MCF 10A (cell line): ENCODE measurements around the gene LMLN. TPM values are rescaled to one million over a fixed set of nuclear protein-coding genes. Genes with fewer than 3 reads are reported as not detected.

Experiments used
- BruUV-seq: library from RNA; stranded (reverse); fragments of 400-500 nt; replicated peaks from 2 replicates; lab custom pipeline; 2021; lab: Mats Ljungman, UMichigan
- CTCF ChIA-PET: fragments of 300-600 bp; sonication (Branson Sonifier 250); formaldehyde crosslinking; extraction: SDS; loops from one replicate; lab custom pipeline; 2021; ENCODE audit warnings: antibody characterized with exemption, inconsistent platforms; lab: Yijun Ruan, JAX
- POLR2A ChIA-PET: fragments of 300-600, 350-650 bp; sonication (Branson Sonifier 250); formaldehyde crosslinking; extraction: SDS; loops from one replicate; lab custom pipeline; 2020; ENCODE audit warnings: antibody characterized with exemption, inconsistent platforms; lab: Yijun Ruan, JAX
- DNase-seq: peaks from one replicate; pipeline ENCODE4 v3.0.0-alpha.2; 2018; ENCODE audit not compliant: unreplicated experiment
- H3K27ac Mint-ChIP-seq: one replicate; pipeline ENCODE4 v1.8.0; 2022; ENCODE audit warnings: mild to moderate bottlenecking, low read depth, mixed read lengths; ENCODE audit not compliant: unreplicated experiment
- H3K27me3 Mint-ChIP-seq: one replicate; pipeline ENCODE4 v1.8.0; 2022; ENCODE audit warnings: mixed read lengths; ENCODE audit not compliant: insufficient read depth, unreplicated experiment
- H3K36me3 Mint-ChIP-seq: one replicate; pipeline ENCODE4 v1.8.0; 2022; ENCODE audit warnings: mild to moderate bottlenecking, moderate library complexity, mixed read lengths; ENCODE audit not compliant: insufficient read depth, unreplicated experiment
- H3K4me1 Mint-ChIP-seq: one replicate; pipeline ENCODE4 v1.8.0; 2022; ENCODE audit warnings: mixed read lengths; ENCODE audit not compliant: insufficient read depth, unreplicated experiment
- H3K4me3 Mint-ChIP-seq: one replicate; pipeline ENCODE4 v1.8.0; 2022; ENCODE audit warnings: mild to moderate bottlenecking, moderate library complexity, mixed read lengths; ENCODE audit not compliant: unreplicated experiment
- H3K9me3 Mint-ChIP-seq: one replicate; pipeline ENCODE4 v1.8.0; 2022; ENCODE audit warnings: mixed read lengths; ENCODE audit not compliant: unreplicated experiment
- intact Hi-C: fragments of 100-400 bp; cut with micrococcal nuclease; formaldehyde crosslinking; loops from 2 replicates; pipeline ENCODE4 v1.14.1; 2022
- total RNA-seq: library from RNA; stranded (reverse); gene quantifications from 2 replicates; pipeline ENCODE4 v1.2.3, GENCODE V29; 2022
- TF ChIP-seq, protein P1 (sequence below): fragments of 200-600 bp; IDR thresholded peaks from one replicate; pipeline ENCODE4 v1.8.0; 2022; ENCODE audit warnings: antibody characterized with exemption, mild to moderate bottlenecking; ENCODE audit not compliant: unreplicated experiment

The LMLN gene
- total RNA-seq, 1 experiment from 2014 or later, result 8.0 TPM

DNA sequence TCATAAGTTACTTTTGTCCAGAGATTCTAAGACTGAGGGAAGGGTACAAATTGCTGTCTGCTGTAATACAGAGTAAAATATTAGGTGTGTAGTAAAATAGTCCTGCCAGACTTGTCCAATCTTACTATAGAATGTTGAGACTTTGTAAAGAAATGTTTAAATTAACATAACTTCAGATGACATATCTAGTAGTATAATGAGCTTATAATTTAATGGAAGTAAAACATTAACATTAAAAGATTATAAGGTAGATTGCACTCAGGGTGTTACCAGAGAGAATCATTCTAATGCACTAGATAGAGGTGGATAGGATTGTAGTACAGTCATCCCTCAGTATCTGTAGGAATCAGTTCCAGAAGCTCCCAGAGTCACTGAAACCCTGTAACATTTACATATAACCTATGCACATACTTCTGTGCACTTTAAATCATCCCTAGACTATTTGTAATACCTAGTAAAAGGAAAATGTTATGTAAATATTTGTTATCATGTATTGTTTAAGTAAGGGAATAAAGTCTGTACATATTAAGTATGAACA, 130.8 kb downstream of the LMLN start:
- no peak overlapping the region for H3K4me3 Mint-ChIP-seq
- H3K27ac Mint-ChIP-seq, result no peak overlapping the region
- H3K4me1 Mint-ChIP-seq, result no peaks in the 10 kb centered on the region
- no TSS peak for BruUV-seq
- H3K27me3 Mint-ChIP-seq, result peaks cover 86% of the 10 kb centered on the region
- no peaks in the 10 kb centered on the region for H3K9me3 Mint-ChIP-seq
- no peaks in the 10 kb centered on the region for H3K36me3 Mint-ChIP-seq
- POLR2A ChIA-PET, result no interaction called here
- intact Hi-C loops, result no loop called here
- TF ChIP-seq, protein P1, sequence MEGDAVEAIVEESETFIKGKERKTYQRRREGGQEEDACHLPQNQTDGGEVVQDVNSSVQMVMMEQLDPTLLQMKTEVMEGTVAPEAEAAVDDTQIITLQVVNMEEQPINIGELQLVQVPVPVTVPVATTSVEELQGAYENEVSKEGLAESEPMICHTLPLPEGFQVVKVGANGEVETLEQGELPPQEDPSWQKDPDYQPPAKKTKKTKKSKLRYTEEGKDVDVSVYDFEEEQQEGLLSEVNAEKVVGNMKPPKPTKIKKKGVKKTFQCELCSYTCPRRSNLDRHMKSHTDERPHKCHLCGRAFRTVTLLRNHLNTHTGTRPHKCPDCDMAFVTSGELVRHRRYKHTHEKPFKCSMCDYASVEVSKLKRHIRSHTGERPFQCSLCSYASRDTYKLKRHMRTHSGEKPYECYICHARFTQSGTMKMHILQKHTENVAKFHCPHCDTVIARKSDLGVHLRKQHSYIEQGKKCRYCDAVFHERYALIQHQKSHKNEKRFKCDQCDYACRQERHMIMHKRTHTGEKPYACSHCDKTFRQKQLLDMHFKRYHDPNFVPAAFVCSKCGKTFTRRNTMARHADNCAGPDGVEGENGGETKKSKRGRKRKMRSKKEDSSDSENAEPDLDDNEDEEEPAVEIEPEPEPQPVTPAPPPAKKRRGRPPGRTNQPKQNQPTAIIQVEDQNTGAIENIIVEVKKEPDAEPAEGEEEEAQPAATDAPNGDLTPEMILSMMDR, result no peak
- CTCF ChIA-PET, result interaction anchor here (0.6 to 3.0 kb wide), 2 partner anchors 10 to 187 kb away, joined by 3 to 12 read pairs; no protein-coding TSS in a partner anchor
- no peak for DNase-seq

DNA sequence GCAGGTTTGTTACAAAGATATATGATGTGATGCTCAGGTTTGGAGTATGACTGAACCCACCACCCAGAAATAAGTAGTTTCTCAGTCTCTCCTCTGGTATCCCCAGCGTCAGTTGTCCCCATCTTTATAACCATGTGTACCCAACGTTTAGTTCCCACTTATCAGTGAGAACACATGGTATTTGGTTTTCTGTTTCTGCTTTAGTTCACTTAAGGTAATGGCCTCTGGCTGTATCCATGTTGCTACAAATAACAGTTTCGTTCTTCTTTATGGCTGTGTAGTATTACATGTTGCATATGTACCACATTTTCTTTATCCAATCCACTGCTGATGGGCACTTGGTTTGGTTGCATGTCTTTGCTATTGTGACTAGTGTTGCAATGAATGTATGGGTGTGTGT, 132.3 kb downstream of the LMLN start:
- no peak for DNase-seq
- Mint-ChIP-seq H3K9me3 (no peaks in the 10 kb centered on the region), H3K27me3 (peaks cover 86% of the 10 kb centered on the region), H3K4me3 (no peak overlapping the region), H3K4me1 (no peaks in the 10 kb centered on the region), H3K27ac (no peak overlapping the region), H3K36me3 (no peaks in the 10 kb centered on the region)
- intact Hi-C loops, result no loop called here
- TF ChIP-seq, protein P1, result no peak
- no TSS peak for BruUV-seq
- ChIA-PET CTCF (interaction anchor here (0.6 to 3.0 kb wide), 2 partner anchors 12 to 26 kb away, joined by 3 to 12 read pairs; no protein-coding TSS in a partner anchor), POLR2A (no interaction called here)

DNA sequence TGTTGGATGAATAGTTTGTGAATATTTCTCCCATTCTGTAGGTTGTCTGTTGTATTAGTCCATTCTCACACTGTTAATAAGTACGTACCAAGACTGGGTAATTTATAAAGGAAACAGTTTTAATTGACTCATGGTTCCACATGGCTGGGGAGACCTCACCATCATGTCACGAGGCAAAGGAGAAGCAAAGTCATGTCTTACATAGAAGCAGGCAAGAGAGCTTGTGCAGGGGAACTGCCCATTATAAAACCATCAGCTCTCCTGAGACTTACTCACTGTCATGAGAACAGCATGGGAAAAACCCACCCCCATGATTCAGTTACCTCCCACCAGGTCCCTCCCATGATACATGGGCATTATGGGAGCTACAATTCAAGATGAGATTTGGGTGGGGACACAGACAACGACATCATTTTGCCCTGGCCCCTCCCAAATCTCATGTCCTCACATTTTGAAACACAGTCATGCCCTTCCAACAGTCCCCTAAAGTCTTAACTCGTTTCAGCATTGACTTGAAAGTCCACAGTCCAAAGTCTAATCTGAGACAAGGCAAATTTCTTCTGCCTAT, 133.2 kb downstream of the LMLN start:
- H3K9me3 Mint-ChIP-seq, result no peaks in the 10 kb centered on the region
- H3K4me1 Mint-ChIP-seq, result no peaks in the 10 kb centered on the region
- ChIA-PET CTCF (interaction anchor here (0.7 to 2.0 kb wide), 3 partner anchors 11 to 130 kb away, joined by 3 to 12 read pairs (median 4); no protein-coding TSS in a partner anchor), POLR2A (no interaction called here)
- no peak for DNase-seq
- no peaks in the 10 kb centered on the region for H3K36me3 Mint-ChIP-seq
- no TSS peak for BruUV-seq
- no peak overlapping the region for H3K4me3 Mint-ChIP-seq
- H3K27ac Mint-ChIP-seq, result no peak overlapping the region
- peaks cover 81% of the 10 kb centered on the region for H3K27me3 Mint-ChIP-seq
- TF ChIP-seq, protein P1, result no peak
- intact Hi-C loops, result no loop called here

Other genes starting within 250 kb of the LMLN start
- gene RUBCN, start 223.3 kb upstream of the LMLN start, total RNA-seq, result 29.9 and 35.5 TPM in 2 replicates
- 45.9 and 46.3 TPM in 2 replicates for gene FYTTD1, start 210.3 kb upstream of the LMLN start, total RNA-seq
- 55.3 and 58.8 TPM in 2 replicates for gene LRCH3, start 169.0 kb upstream of the LMLN start, total RNA-seq
- 1,642 and 1,967 TPM in 2 replicates for gene RPL35A, start 10.0 kb upstream of the LMLN start, total RNA-seq